ENCODE data around the gene ARHGEF35. TPM values are rescaled to one million over a fixed set of nuclear protein-coding genes. Genes with fewer than 3 reads are reported as not detected.
"Not testable (repeated sequence)": the region's sequence is repeated elsewhere in the genome, so short reads cannot be mapped to it uniquely, and the experiment has no call there.

Gene ARHGEF35
- polyA plus RNA-seq, 1 experiment: 0.37 TPM

GRCh38 chr7:144205306-144205705 lies 9.7 kb upstream of the ARHGEF35 start:
- DNase-seq (ENCODE audit: low read depth); H3K27me3 ChIP-seq (ENCODE audit: control insufficient read depth, insufficient read depth, low read length); H3K36me3 ChIP-seq (ENCODE audit: control insufficient read depth, insufficient read depth, low read length); H3K4me3 ChIP-seq (ENCODE audit: low read depth, low read length); POLR2A ChIA-PET; CTCF ChIA-PET: not testable (repeated sequence)

DNA sequence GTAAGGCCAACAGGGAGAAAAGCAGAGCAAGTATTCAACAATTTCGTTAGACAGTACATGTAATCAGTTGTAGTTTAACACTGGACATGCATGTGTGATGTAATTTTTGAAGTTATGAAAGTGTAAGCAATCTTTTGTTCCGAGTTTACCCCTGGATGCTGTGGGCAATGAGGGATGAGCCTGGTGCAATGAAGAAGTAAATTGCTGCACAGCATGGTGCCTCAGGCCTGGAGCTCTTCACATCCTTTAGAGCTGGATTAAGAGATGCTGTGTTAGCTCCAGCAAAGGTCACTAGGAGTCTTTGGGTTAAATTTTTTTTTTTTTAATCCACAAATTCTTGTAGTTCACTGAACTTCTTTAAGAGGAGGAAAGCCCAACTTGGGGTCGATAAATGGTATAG lies 7.5 kb upstream of the ARHGEF35 start:
- H3K36me3 ChIP-seq (ENCODE audit: control insufficient read depth, insufficient read depth, low read length); H3K4me3 ChIP-seq (ENCODE audit: low read depth, low read length); POLR2A ChIA-PET; CTCF ChIA-PET; DNase-seq (ENCODE audit: low read depth); H3K27me3 ChIP-seq (ENCODE audit: control insufficient read depth, insufficient read depth, low read length): not testable (repeated sequence)

DNA sequence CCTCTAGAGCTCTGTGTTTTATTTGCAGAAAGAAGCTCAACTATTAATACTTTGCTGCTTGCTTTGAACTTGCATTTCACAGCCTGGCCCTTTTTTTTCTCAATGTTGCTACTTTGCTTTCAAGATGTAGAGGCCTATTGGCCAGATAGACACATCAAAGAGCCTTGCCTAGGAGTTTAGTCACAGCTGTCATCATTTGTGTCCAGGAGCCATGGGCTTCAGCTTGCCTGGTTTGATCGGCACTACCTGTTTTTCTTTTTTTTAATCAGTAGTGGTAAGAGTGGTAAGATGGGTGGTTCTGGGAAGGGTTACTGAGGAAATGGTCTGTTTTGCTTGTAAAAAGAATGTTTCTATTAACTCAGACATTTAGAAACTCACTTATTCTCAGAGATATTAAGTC lies 6.3 kb upstream of the ARHGEF35 start:
- CTCF ChIA-PET; H3K4me3 ChIP-seq (ENCODE audit: low read depth, low read length); DNase-seq (ENCODE audit: low read depth); H3K27me3 ChIP-seq (ENCODE audit: control insufficient read depth, insufficient read depth, low read length); POLR2A ChIA-PET; H3K36me3 ChIP-seq (ENCODE audit: control insufficient read depth, insufficient read depth, low read length): not testable (repeated sequence)

- POLR2A ChIA-PET; DNase-seq (ENCODE audit: low read depth); H3K4me3 ChIP-seq (ENCODE audit: low read depth, low read length); H3K36me3 ChIP-seq (ENCODE audit: control insufficient read depth, insufficient read depth, low read length); H3K27me3 ChIP-seq (ENCODE audit: control insufficient read depth, insufficient read depth, low read length); CTCF ChIA-PET: not testable (repeated sequence)
These were observed 3.3 kb upstream of the ARHGEF35 start for GRCh38 chr7:144198934-144199333.

- H3K27me3 ChIP-seq (ENCODE audit: control insufficient read depth, insufficient read depth, low read length); POLR2A ChIA-PET; H3K36me3 ChIP-seq (ENCODE audit: control insufficient read depth, insufficient read depth, low read length); CTCF ChIA-PET; DNase-seq (ENCODE audit: low read depth); H3K4me3 ChIP-seq (ENCODE audit: low read depth, low read length): not testable (repeated sequence)
These were observed 1.2 kb downstream of the ARHGEF35 start for GRCh38 chr7:144194453-144194852.

GRCh38 chr7:144193782-144194181 lies 1.9 kb downstream of the ARHGEF35 start:
- CTCF ChIA-PET; POLR2A ChIA-PET; DNase-seq (ENCODE audit: low read depth); H3K4me3 ChIP-seq (ENCODE audit: low read depth, low read length); H3K27me3 ChIP-seq (ENCODE audit: control insufficient read depth, insufficient read depth, low read length); H3K36me3 ChIP-seq (ENCODE audit: control insufficient read depth, insufficient read depth, low read length): not testable (repeated sequence)

- H3K36me3 ChIP-seq (ENCODE audit: control insufficient read depth, insufficient read depth, low read length); H3K4me3 ChIP-seq (ENCODE audit: low read depth, low read length); POLR2A ChIA-PET; CTCF ChIA-PET; H3K27me3 ChIP-seq (ENCODE audit: control insufficient read depth, insufficient read depth, low read length); DNase-seq (ENCODE audit: low read depth): not testable (repeated sequence)
These were observed 7.0 kb downstream of the ARHGEF35 start for GRCh38 chr7:144188578-144189171.

DNA sequence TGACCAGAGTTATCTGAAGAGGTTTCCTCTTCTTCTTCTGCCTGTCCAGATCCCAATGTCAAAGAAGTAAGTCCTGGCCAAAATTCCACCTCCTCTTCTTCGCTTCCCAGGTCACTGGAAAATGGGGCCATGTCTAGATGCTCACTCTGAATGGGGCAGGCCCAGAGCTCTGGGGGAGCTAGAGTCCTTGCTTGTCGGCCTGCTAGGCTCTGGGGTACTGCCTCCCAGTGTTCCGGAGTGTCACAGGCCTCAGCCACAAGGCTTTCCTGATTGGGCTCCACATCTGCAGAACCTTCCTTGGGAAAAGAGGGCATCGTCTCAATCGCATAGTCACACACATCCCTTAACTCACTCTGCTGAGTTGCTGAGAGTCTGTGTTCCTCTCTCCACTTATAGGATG lies 7.8 kb downstream of the ARHGEF35 start:
- POLR2A ChIA-PET; H3K27me3 ChIP-seq (ENCODE audit: control insufficient read depth, insufficient read depth, low read length): not testable (repeated sequence)

DNA sequence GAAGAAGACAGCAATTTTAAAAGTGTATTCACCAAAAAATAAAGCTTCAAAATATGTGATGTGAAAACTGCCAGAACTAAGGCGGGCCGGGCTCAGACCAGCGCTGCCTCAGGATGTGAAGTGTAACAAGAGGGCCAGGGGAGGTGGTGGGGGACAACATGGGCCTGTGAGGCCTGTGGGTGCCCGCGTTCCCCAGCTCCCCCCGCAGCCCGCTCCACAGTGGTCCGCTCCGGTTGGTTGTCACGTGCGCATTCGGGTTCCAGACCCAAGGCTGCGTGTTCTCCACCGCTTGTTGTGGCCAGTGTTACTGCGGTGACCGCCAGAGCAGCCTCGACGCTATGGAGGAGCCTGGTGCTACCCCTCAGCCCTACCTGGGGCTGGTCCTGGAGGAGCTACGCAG lies 12.5 kb downstream of the ARHGEF35 start, which contains the start of gene CTAGE4:
CTAGE4 (plus strand) TSS at position 301 of the 400 bp plus-strand sequence; CDS start at position 339, 38 bp downstream.
- H3K27me3 ChIP-seq (ENCODE audit: control insufficient read depth, insufficient read depth, low read length); POLR2A ChIA-PET; H3K4me3 ChIP-seq (ENCODE audit: low read depth, low read length); DNase-seq (ENCODE audit: low read depth); CTCF ChIA-PET; H3K36me3 ChIP-seq (ENCODE audit: control insufficient read depth, insufficient read depth, low read length): not testable (repeated sequence)

More for the DNA sequence above, 7.8 kb downstream of the ARHGEF35 start:
- H3K36me3 ChIP-seq (ENCODE audit: control insufficient read depth, insufficient read depth, low read length); H3K4me3 ChIP-seq (ENCODE audit: low read depth, low read length); CTCF ChIA-PET; DNase-seq (ENCODE audit: low read depth): not testable (repeated sequence)

- CTCF ChIA-PET; H3K27me3 ChIP-seq (ENCODE audit: control insufficient read depth, insufficient read depth, low read length); POLR2A ChIA-PET; DNase-seq (ENCODE audit: low read depth); H3K4me3 ChIP-seq (ENCODE audit: low read depth, low read length); H3K36me3 ChIP-seq (ENCODE audit: control insufficient read depth, insufficient read depth, low read length): not testable (repeated sequence)
These were observed 16.5 kb downstream of the ARHGEF35 start for GRCh38 chr7:144179165-144179479.
